A673 (cell line): Measurements from ENCODE around the gene EPAS1.

Experiments
- CTCF ChIP-seq: fragments of 300-800, 200-600 bp; sonication (generic); conservative IDR thresholded peaks from 2 replicates; pipeline ENCODE4 v1.5.1; 2017; ENCODE audit warnings: low read depth, mild to moderate bottlenecking, antibody characterized with exemption, low read length, moderate library complexity, mixed read lengths
- EZH2 ChIP-seq: fragments of 200-600 bp; sonication (generic); IDR thresholded peaks from 2 replicates; pipeline ENCODE4 v1.6.1; 2017; ENCODE audit warnings: borderline replicate concordance, low read depth, mild to moderate bottlenecking, mixed read lengths, antibody characterized with exemption, low read length; ENCODE audit not compliant: poor library complexity, severe bottlenecking

- TF ChIP-seq CTCF (no peak), EZH2 (no peak)
These were observed 38.4 kb downstream of the EPAS1 start for GRCh38 chr2:46335391-46336282.
